GM18520 (cell line): Measurements from ENCODE around the gene CES2.
"Not testable (repeated sequence)": the region's sequence is repeated elsewhere in the genome, so short reads cannot be mapped to it uniquely, and the experiment has no call there.

Experiments used
- ATAC-seq: cut with Tn5 transposase; IDR thresholded peaks from one replicate; pipeline ENCODE4 v1.9.1; 2021; ENCODE audit not compliant: unreplicated experiment

CES2 gene

GRCh38 chr16:66975302-66975893, 40.1 kb downstream of the CES2 start:
- no peak for ATAC-seq

GRCh38 chr16:66976746-66977145, 41.4 kb downstream of the CES2 start:
- no peak for ATAC-seq

GRCh38 chr16:66977341-66978113, 42.2 kb downstream of the CES2 start:
- ATAC-seq, result no peak

- no peak for ATAC-seq
Observed at GRCh38 chr16:66979011-66979717, 43.8 kb downstream of the CES2 start.

- no peak for ATAC-seq
Observed at GRCh38 chr16:66983033-66983432, 47.7 kb downstream of the CES2 start.

- no peak for ATAC-seq
Observed at GRCh38 chr16:66984892-66985311, 49.6 kb downstream of the CES2 start.

- no peak for ATAC-seq
Observed at GRCh38 chr16:66986559-66986958, 51.2 kb downstream of the CES2 start.

GRCh38 chr16:66988197-66988788, 53.0 kb downstream of the CES2 start, which contains the start of gene CES4A:
CES4A (plus strand) TSS chr16:66988589; CDS start chr16:66988773, 184 bp downstream.
- no peak for ATAC-seq

GRCh38 chr16:66991545-66992077, 56.3 kb downstream of the CES2 start:
- ATAC-seq, result no peak

GRCh38 chr16:66993558-66993957, 58.2 kb downstream of the CES2 start:
- ATAC-seq, result not testable (repeated sequence)
